HG03457 (cell line): ENCODE results near the gene STEAP3.

Experiments used
- ATAC-seq: cut with Tn5 transposase; IDR thresholded peaks from one replicate; pipeline ENCODE4 v1.9.1; 2021; ENCODE audit warnings: moderate number of reproducible peaks; ENCODE audit not compliant: unreplicated experiment

Gene STEAP3

GRCh38 chr2:119197529-119198239 lies 25.9 kb upstream of the STEAP3 start:
- no peak for ATAC-seq

GRCh38 chr2:119198240-119198840 lies 25.3 kb upstream of the STEAP3 start:
- no peak for ATAC-seq

- ATAC-seq = no peak
Observed at GRCh38 chr2:119201815-119202214, 21.8 kb upstream of the STEAP3 start.

DNA sequence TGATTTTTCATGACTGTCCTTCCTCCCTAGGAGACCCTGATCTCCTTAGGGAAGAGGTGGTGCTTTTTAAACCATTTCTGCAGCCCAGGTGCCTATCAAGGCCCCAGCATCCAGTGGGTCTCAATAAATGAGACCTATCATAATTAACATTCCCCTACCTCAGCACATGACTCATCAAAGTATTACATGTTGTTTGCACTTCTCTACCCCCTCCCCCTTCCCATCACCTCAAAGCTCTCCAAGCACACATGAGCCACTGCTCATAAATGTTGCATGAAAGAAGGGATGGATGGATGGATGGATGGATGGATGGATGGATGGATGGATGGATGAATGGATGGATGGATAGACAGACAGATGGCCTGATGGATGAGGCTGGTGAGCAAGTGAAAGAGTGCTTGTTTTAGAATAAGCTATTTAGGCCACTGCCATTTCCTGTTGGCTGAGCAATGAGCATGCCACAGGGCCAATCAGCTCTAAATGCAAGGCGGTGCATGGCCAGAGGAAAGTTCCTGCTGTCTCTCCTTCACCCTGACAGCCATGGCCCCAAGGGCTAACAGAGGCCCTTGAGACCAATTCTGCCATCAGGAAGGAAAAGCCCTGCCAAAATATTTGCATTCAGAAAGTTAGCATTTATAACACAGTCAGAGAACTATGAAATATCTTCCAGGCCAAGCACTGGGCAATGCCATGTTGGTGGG lies 20.9 kb upstream of the STEAP3 start:
- no peak for ATAC-seq

- ATAC-seq = no peak
Observed at GRCh38 chr2:119204525-119204924, 19.1 kb upstream of the STEAP3 start.

DNA sequence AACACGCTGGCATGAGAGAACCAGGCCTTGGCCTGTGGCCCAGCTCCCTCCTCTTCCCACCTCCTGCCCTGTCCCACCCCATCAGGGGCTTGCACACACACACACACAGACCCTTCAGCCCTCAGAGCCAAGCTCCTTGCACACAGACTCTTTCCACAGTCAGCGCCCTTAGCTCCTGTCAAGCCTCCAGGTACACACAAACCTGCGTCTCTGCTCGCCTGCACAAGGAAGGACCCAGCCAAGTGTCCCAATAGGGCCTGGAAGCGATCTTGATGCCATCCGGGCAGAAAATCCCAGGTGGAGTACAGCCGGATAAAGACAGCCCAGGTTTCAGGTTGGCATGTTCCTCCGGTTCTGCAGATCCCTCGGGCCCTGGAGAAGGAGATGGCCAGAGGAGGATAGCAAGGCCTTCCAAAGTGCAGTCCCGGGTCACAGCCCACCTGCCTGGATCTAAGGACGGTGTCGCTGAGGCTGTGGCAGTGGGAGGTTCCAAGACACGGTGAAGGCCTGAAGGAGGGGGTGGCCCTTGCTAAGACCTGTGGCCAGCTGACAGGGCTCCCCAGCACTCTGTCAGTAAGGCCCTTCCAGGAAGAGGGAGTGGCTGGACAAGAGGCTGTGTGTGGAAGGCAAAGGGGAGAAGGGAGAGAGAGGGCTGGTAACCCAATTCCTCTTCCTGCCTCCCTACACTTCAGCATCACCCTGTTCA lies 18.5 kb upstream of the STEAP3 start:
- ATAC-seq = no peak

DNA sequence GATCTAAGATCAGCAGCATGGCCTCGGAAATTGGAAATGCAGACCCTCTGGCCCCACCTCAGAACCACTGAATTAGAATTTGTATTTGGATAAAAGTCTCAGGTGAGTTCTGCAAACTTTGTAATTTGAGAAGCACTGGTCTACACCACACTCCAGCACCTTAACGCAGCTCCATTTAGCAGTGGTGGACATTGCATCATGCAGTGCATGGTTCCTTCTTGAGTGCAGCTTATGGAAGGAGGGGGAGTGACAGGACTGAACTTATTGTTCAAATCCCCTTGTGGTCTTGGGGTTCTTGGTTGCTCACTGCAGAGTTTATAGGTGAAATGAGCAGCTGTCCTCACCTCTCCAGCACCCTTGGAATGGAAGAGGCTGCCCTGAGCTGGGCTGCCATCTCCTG lies 17.4 kb upstream of the STEAP3 start:
- ATAC-seq = no peak

DNA sequence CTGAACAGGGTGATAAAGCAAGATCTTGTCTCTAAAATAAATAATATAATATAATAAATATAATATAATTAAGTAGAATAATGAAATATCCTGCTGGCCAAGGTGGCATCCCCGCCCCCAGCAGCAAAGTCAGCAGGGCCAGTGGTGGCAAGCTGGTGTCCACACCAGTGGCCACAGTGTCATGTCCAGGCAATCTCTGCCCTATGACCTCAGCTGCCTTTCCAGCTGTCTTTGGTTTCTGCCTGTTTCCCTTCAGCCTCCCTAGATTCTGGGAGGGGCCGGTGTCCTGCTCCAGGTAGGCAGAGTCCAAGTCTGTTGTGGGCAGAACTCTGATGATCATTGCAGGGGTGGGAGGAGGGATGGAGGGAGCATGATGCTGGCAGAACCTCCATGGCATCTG lies 16.2 kb upstream of the STEAP3 start:
- ATAC-seq = no peak

- no peak for ATAC-seq
Observed at GRCh38 chr2:119208791-119209203, 14.8 kb upstream of the STEAP3 start.

DNA sequence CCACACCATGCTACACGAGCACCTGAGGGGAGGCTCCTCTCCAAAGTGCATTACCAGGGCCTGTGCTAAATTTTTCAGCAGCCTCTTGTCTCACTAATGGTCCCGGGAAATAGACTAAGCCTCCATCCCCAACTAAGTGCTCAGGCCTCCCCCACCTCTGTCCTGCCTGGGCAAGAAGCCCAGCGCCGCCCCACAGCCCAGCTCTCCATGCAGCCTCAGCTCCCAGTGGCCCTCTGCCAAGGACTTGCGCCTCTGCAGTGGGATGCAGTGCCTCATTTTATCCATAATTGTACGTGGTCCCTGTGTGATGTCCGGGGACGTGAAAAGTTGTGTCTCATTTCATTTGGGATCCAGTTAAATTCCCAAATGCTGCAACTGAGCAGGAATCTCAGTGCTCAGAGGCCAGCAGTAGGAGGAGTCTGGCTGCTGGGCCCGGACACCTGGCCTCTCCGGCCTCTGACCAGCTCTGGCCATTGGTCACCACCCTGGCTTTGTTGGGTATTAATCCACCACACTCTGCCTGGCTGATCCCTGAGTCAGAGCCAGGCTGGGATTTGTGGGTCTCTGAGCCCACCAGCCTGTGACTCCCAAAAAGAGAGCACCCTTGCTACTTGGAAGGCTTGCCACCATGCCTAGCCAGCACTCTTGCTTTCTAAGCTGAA lies 11.4 kb upstream of the STEAP3 start:
- ATAC-seq = no peak

GRCh38 chr2:119214453-119215037 lies 9.1 kb upstream of the STEAP3 start:
- ATAC-seq = no peak

DNA sequence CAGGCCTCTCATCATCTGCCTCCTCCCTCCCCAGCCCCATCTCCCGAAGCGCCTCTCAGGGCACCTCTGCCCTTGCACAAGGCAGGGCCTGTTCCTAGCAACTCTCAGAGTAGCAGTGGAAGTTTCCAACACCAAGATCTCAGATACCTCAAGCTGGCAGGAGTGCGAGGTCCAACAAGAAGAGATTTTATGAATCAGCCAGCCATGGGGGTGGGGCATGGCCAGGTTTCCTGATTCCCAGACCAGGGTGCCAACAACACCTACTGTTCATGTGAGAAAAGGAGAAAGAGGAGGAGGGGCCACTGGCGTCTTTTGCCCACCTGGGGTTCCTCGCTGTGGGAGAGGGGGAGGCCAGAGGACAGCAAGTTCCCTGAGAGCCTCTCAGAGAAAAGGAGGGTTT lies 6.6 kb upstream of the STEAP3 start:
- ATAC-seq = no peak

GRCh38 chr2:119218478-119219064 lies 5.1 kb upstream of the STEAP3 start:
- no peak for ATAC-seq

- ATAC-seq = no peak
Observed at GRCh38 chr2:119219873-119220272, 3.8 kb upstream of the STEAP3 start.

DNA sequence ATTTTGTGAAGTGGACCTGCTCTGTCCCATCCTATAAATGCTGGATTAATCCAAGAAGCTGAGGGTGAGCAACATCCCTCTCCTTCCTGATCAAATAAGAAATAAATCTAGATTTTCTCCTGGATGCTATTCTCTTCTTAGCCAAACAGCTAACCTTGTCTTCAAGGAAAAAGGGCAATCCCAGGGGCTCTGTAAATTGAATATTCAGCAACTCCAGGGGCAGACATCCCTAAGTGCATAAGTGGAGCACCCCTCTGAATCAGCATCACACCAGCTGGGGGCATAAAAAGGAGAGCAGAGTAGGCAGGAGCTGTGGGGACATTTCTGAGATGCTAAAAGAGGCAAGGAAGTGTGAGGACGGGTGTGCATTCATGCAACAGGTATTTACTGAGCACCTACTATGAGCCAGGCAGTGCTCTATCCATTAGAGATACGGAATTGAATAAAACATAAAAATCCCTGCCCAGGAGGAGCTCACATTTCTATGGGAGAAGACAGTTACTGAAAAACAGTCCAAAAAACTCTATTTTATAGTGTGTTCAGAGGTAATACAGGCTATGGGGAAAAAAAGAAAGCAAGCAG lies 2.8 kb upstream of the STEAP3 start:
- ATAC-seq = no peak

- no peak for ATAC-seq
Observed at GRCh38 chr2:119221609-119222008, 2.0 kb upstream of the STEAP3 start.

DNA sequence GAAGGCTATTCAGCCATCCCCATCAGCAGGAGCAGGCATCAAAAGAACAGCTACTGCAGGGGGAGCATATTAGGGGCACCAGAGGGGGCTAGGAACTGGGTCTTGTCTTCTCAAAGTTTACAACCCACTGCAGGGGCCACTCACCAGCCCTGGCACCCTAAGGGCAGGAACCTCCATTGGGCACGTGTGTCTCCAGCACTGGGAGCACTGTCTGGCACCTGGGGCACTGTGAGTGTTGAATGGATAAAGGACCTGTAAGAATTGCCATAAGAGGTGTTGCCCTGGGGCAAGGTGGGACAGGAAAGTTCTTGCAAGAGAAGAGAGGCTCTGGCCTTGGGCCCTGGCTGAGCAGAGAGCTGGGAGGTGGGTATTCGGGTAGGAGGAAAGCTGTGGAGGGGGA lies 1.4 kb upstream of the STEAP3 start:
- ATAC-seq = no peak

DNA sequence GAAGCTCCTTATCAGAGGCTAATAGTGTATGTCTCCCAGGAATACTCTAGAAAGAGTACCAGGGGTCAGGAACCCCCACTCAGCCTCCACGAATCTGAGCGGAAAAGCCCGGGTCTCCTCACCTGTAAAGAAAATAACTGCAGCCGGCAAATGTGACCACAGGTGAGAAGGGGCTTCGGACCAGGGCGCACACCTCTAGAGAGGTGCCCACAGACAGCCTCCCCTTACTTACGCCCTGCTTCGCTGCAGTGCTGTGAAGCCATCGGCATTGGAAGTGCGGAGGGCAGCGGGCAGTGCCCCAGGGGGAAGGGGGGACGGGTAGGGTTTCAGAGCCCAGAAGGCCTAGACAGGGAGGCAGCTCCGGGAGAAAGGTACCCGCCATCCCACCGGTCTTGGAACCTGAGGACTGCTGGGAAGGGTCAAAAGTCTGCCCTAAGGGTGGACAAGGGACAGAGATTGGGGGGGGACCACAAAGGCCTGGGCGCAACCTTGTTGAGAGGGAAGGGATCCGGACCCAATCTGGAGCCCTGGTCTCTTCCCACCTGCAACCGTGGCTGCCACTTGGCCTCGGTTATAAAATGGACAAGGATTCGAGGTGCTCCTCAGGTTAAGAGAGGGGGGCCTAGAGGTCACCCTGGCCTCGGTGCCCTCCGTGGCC lies 642 bp upstream of the STEAP3 start:
- ATAC-seq = no peak

GRCh38 chr2:119224391-119225104 lies 914 bp downstream of the STEAP3 start:
- no peak for ATAC-seq
